GF-D8 (cell line): ENCODE data around the gene GREM2.

Source experiments
- DNase-seq: peaks from one replicate; lab custom pipeline; 2025; lab: John Stamatoyannopoulos, UW

GREM2 gene

DNA sequence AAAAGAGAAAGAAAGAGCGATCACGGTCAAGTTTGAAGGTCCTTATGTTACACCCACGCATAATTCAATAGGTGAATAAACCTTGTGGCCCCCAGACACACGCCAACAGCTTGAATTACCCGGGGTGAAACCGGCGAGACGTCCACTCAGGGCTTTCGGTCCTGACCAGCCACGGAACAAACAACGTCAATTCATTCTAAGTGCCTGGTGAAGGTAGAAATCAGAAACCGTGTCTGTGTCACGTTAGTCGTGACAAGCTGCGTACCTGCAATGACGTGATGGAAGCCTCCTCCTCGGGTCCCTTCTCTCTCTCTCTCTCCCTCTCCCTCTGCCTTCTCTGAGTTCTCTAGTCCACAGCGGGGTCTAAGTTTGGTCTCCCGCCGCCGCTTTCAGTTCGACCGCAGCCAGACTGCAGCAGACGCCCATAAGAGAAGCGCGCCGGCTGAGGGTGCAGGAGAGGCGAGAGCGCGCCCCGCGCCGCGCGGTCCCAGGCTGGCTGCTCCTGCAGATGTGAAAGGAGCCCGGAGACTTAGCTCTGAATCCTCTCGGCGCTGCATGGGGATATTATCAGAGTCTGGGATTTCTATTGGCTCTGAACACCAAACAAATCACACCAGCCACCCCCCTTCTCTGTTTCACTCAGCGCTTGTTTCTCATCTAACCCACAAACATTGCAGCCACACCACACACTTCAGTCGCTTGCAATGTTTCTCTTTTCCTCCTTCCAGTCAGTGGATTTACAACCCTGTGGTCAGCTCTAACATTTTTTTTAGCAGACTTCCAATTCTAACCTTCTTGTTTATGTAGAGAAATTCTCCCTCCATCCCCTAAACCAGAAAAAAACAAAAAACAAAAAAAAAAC lies at the start of gene GREM2:
Gene GREM2, minus strand, starts transcription at position 537 of the 862 bp plus-strand sequence. CDS start 118,680 bp downstream, outside the sequence.
- DNase-seq, result no peak

DNA sequence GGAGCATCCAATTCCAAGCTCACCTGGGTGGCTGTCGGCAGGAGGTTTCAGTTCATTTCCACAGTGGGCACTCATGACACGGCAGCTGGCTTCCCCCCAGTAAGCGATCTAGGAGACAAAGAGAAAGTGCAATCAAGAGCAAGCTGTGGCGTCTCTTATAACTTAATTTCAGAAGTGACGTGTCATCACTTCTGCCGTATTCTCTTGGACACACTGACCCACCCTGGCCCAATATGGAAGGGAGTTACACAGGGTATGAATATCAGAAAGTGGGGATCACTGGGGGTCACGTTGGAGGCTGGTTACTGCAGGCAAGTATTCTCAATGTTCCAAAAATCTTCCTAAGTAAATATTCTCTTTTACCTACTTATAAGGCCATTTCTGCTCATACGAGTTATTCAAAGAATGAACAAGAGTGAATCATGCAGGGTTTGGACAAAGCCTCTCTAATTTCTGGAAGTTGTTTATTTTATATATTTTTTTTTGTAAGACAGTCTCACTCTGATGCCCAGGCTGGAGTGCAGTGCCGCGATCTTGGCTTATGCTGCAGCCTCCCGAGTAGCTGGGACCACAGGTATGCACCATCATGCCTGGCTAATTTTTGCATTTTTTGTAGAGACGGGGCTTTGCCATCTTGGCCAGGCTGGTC lies 46.5 kb upstream of the GREM2 start:
- DNase-seq, result no peak

DNA sequence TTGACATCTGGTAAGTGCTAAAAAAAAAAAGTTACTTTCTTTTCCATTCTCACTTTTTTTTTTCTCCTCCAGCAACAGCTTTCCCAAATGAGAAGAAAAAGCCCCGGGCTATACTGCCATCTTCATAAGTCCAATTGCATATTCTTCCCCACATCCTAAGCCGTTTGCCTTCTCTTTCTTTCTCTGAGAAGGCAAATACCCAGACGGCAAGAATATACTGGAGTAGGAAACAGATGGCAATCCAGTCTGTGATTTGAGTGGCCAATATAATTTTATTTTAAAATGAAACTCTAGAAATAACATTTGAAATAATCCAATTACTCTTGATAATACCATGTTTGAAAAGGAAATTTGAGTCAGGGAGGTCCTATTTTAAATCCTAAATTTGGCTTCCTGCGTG lies 44.6 kb upstream of the GREM2 start:
- no peak for DNase-seq

DNA sequence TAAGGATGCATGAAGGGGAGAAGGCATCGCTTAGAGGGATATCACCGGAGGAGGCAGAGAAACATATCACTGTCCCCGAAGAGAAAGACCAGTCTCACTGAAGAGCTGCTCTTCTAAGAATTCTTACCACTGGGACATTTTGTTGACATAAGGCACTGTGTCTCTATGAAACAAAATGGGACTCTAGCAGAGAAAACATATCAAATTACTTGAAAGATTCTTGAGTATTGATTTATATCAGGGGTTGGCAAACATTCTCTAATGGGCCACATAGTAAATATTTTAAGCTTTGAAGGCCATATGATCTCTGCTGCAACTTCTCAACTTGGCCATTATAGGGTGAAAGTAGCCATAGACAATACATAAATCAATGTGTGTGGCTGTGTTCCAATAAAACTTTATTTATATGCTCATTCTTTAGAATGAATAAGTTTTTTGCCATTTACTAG lies 41.0 kb upstream of the GREM2 start:
- no peak for DNase-seq

DNA sequence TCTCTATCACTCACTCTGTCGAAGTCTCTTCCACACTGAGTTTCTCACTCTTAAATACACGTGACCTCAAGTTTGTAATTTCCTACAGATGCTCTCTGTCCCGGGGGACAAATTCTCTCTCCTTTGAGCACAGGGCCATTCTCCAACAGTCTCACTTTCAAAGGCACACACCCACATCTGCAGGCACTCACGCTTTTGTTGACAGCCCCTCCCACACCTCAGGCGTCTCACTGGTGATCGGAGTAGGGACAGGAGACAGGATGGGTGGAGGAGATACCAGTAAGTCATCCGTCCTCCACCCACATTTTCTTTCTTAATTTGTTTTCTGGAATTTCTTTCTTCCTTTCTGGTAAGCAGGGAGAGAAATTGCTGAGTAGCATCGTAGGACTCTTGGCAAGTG lies 40.6 kb upstream of the GREM2 start:
- DNase-seq, result no peak

DNA sequence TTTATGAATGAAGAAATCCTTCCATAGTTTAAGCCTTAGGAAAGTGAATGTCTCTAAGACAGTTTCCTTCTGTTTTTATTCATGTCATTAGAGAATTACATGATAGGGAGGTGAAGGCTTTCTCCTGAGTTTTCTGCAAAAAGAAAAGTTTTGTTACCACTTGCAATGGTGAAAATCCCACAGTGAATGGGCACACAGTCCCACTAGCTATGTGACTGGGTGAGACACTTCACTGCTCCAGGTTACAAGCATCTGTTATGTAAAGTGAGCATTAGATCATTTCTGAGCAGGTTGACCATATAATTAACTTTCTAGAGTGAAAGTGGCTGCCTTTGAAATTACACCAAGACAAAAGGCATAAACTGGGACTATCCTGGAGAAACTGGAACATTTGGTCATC lies 38.9 kb upstream of the GREM2 start:
- DNase-seq, result no peak

DNA sequence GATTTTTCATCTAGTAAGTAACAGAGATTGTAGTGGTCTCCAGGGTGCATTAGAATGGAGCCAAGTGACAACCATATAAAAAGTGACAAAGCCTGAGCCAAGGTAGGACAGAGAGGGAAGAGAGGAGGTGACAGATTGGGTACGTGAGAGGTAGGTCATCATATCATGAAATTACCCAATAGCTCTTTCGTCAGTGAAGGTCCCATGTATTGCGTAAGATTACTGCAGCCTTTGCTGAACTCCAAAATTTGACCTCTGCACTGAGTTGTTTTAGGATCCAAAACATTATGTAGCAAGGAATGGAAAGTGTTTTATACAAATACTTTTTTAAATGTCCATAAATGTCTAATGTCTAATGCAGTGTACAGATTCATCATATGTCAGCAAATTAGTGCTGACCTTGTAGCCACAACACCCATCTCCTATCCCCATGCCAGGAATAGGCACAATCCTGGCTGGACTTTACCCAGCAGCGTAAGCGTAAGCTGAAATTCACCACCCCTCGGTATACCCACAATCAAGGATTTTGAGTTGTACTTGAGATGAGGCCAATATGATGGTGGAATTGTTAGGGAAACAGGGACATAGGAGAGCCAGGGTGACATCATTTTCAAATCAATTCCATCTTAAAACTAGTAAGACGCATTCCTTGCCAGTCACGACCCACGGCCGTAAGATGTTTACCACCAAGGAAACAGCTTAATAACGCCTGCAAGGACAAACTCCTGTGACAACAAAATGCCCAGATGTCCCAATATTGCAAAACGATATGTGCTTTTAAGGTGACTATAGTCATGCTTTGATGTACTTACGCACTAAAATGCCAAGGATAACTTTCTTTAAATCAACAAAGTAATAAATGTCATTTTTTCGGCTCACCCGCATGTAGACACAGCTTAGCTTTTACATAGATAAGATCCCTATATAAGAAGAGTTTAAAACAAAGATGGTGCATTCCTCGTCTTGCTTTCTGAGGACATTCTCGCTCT lies 38.1 kb upstream of the GREM2 start:
- no peak for DNase-seq

DNA sequence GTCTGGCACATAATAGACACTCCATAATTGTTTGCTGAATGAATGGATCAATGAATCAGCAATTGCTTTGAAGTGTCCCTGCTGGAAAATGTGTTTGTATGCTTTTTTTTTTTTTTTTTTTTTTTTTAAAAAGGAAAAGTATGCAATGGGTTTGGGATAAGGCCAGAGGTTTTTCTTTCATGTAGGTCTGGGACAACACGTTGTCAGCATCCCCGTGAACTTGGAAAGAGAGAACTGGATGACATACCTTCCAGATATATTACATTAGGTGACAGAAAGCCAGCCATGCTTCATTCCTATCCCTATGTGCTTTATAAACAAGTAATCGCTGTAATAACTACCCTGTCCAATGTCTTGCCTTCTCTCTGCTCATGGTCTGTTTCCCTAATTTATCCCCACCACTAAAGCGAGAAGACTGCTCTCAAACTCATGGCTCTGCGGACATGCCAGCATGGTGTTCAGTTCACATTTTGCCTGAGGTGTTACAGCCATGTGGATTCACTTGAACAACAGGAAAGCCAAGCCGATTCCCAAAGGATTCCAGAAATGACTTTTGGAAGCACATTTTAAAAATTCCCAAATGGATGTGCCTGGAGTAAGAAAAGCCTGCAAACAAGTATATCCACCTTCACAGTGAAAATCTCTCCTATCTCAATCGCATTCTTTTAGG lies 34.8 kb upstream of the GREM2 start:
- no peak for DNase-seq

DNA sequence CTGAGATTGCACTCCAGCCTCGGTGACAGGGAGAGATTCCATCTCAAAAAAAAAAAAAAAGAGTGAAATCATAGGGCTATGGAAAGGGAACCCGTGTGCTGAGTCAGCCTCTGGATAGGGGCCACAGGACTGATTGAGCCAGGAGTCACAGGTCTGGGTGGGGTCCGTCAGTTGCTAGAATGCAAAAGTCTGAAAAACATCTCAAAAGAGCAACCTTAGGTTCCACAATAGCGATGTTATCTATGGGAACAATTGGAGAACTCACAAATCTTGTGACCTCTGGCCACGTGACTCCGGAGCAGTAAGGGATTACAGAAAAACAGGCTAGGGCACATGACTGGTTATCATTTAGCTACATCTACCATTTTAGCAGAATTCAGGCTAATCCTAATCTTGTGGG lies 32.8 kb upstream of the GREM2 start:
- DNase-seq, result no peak

DNA sequence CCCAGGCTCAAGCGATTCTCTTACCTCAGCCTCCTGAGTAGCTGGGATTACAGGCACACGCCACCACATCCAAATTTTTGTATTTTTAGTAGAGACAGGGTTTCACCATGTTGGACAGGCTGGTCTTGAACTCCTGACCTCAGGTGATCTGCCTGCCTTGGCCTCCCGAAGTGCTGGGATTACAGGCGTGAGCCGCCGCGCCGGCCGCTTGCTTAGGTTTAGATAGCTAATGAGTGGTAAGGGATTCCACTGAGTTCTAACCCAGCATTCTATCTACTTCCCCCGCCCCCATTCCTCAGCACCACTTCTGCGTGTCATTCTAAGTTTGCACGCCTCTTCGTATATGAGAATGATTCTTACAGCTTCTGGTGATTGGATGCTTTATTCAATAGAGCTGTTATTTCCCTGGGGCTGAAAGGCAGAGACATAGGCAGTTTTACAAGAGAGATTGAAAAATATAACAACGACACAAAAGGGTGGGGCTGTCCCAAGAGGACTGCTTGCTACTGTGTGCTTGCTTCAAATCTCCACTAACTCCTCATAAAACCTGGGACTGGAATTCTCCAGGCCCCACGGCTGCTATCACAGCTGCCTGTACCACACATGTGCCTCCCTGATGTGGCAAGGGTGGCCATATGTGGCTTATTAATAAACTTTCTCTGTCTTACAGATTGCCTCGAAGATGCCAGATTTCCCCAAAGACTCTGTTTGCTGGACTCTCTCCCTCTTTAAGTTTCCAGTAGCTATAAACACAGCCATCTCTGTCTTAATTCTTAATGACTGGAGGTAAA lies 23.7 kb upstream of the GREM2 start:
- no peak for DNase-seq

DNA sequence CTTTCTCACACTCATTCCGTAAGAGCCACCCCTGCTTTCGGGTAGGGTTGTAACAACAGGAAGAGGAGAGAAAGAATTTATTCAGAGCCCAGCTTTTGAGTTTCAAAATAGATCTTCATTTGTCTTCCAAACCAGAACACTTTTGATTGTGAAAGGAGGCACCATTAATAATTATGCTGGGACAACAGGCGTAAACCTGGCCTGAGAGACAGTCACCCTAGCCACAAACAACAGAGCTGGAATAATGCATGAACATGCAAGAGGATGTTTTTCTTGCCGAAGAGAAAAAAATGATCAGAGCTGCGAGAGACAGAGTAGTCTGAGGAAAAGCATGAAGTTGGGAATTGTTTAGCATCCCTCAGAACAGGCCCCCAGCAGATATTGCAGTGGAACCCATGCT lies 18.5 kb upstream of the GREM2 start:
- no peak for DNase-seq

DNA sequence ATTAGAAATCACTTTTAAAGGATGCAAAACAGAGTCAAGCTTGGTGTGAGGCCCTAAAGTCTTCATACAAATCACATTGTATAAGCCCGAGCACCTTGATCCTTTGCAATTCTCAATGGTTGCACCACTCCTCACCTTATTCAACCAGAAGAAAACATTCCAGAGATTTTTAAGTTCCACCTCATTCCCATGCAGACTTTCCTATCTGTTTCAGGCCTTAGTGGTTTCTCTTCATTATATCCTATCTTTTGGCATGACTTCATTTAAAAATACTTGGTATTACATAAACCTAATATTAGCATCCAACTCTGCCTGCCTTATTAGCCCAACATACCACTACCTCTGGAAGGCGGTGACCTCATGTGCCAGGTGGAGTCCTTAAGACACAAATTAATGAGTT lies 9.3 kb upstream of the GREM2 start:
- no peak for DNase-seq

DNA sequence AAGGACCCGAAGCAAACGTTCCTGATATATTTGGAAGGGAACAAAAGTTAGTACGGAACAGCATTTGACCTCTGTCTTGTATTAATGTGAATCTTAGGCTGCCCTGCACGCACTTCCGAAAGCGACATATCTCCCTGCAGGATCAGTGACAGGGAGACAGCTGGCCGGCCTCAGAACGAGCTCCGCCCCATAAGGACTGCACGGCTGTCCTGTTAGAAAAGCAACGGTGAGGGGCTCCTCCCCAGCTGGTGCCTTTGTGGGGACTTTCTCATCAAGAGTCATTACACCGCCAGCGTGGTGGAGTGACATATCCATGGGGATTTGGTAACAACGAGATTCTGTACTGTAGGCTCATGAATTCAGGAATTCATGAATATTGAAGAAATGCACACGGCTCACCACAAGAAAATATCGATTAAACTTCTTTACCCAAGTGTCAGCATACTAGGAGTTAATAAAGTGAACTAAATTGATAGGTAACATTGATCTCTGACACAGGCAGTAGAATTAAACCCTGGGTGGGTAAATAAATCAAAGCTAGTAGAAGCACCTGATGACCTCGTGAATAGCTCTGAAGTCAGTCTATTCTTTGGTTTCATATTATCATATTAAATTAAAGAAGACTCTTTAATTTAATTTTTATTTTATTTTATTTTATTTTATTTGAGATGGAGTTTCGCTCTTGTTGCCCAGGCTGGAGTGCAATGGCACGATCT lies 8.1 kb upstream of the GREM2 start:
- DNase-seq, result no peak

DNA sequence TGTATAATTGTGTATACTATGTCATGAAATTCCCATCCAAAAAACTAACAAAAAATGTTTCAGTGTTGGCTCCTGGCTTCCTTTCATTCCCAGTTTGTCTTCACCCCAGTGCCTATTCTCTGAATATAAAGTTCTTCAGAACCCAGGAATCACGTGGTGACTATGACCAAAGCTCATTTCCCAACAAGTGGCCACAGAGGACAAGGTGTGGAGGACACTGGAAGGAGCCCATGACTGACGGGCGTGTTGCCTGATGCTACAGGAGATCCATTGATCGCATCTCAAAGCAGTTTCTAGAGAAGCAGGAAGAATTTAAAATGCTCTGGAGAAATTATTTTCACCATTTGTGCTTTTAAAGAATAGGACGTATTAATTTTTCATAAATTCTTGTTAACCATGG lies 7.4 kb upstream of the GREM2 start:
- DNase-seq, result no peak

DNA sequence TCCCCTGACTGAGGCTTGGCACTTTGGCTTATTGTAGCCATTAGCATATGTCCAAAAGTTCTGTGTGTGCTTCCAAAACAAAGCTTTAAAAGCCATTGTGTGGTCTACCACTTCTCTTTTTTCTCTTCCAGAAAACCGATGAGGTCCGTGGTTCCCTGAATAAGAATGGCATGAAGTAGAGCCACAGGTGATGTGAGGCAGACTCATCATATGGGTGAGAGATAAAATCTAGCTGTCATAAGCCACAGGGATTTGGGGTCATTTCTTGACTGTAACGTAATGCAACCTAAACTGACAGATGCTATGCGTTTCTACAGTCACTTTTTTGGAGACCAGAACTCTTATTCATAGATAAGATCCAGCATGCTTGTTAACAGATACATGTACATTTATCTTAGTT lies 7.0 kb upstream of the GREM2 start:
- peak; percentile 34 for DNase-seq

DNA sequence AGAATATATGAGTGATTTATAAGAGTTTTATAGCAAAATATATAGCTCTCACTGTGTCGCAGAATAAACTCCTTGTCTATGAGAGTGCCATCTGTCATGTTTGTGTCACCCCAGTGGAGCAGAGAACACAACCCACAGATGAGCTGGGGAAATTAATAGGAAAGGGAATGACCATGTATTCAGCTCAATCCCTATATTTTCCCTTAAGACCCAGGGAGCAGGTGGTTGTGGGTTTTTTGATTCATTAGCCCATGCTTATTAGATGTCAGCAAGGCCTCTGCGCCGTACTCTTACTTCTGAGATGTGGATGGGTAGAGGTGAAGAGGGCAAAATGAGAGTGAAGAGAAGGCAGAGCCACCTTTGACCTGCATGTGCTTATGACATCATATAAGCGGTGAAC lies 4.1 kb upstream of the GREM2 start:
- no peak for DNase-seq

DNA sequence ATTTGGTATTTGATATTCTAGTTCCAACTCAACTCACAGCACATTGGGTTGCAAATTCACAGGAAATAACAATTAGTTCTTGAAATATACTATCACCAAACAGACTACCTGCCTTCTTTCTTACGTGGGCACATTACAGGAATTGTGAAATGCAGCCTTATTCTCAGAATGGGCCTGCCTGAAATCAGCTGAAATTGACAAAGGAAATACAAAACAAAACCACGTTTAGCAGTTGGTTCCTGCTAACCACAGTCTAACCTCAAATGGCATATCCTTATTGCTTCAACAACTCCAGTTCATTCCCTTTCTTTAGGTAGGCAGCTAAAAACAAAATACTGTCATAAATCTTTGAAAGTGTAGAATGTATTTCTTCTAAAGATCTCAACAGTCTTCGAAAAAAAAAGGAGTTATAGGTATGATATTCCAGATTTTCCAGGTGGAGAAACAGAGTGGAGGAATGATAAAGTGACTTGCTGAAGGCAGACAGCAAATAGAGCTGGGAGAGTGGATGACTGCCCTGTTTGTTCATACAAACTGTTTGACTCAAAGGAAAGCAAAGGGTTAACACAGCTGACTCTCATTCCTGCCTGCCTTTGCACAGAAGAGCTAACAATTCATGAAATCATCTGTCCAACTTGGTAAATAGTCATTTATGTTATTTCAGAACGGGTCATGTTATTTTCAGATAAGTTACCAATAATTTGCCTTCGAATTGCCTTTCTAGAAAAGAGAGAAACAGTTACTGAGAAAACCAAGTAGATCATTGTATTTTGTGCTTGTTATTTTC lies 1.6 kb upstream of the GREM2 start:
- DNase-seq, result no peak

DNA sequence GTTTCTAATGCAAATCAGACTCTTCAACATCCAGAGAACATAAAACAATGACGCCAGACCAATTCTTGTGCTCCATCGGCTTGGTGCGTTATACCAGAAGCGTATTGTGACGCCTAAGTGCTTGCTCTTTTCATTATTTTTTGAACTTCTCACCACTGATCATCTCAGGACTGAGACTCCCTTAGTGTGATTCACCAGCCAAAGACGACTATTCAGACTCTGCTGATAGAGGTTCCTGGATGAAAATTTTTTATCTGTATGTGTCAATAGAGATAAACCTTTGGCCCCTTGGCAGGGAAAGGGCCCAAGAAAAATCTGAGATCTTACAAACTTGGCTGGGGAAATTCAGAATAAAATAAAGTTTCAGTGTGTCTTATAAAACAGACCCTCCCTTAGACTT lies 856 bp upstream of the GREM2 start:
- DNase-seq, result no peak

DNA sequence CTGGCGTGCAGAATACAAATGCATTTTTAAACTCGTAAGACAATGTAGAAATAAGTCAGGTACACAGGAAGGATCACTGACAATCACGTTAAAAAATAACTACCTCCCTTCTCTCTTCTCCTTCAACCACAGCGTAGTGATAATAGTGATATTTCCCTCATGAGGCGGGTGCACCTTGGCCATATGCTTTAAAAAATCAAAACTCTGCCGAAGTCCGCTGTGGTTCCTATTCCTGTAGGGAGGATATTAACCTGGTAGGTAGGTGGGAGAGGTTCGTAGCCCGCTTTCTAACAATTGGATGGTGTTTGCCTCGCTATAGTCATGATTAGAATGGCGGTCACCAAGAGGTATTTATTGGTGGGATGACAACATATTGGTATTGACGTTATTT lies 732 bp downstream of the GREM2 start:
- no peak for DNase-seq

DNA sequence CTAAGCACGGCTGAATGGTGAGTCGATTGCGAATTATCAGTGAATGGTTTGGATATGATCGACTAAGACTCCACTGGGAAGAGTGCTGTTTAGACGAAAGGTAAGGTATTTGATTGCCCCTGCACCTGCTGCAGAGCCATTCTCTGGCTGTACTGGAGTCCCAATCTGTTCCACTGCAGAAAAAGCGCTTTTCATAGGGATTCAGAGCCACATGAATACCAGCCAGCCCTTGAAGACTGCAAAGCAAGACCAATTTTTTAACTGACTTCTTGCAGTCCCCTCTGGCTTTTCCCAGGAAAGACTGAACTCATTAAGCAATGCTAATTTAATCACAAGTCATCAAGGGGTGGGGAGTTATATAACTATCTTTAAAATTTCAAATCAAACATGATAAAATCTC lies 1.3 kb downstream of the GREM2 start:
- DNase-seq, result no peak
